GM21526 (cell line): ENCODE data around the gene PCGF2.

Experiments
- ATAC-seq: cut with Tn5 transposase; IDR thresholded peaks from one replicate; pipeline ENCODE4 v1.9.1; 2021; ENCODE audit warnings: moderate library complexity; ENCODE audit not compliant: unreplicated experiment, low FRiP score

Gene PCGF2

GRCh38 chr17:38704606-38705522, 43.3 kb downstream of the PCGF2 start, which contains the start of gene MLLT6:
TSS of gene MLLT6 (plus strand) at chr17:38705273. CDS start at chr17:38705633, 360 bp downstream.
- ATAC-seq: no peak

- ATAC-seq: no peak
Observed at GRCh38 chr17:38703742-38704605, 44.2 kb downstream of the PCGF2 start.

GRCh38 chr17:38702916-38703741, 45.0 kb downstream of the PCGF2 start:
- ATAC-seq: no peak

- no peak for ATAC-seq
Observed at GRCh38 chr17:38702166-38702915, 45.8 kb downstream of the PCGF2 start.

GRCh38 chr17:38701504-38702165, 46.5 kb downstream of the PCGF2 start:
- no peak for ATAC-seq

GRCh38 chr17:38698760-38699159, 49.4 kb downstream of the PCGF2 start:
- no peak for ATAC-seq

- no peak for ATAC-seq
Observed at GRCh38 chr17:38697061-38697820, 50.9 kb downstream of the PCGF2 start.

- ATAC-seq: no peak
Observed at GRCh38 chr17:38693700-38694329, 54.3 kb downstream of the PCGF2 start.

- ATAC-seq: no peak
Observed at GRCh38 chr17:38691154-38691553, 57.0 kb downstream of the PCGF2 start.

GRCh38 chr17:38690386-38690785, 57.8 kb downstream of the PCGF2 start:
- no peak for ATAC-seq

GRCh38 chr17:38687286-38687685, 60.9 kb downstream of the PCGF2 start:
- ATAC-seq: no peak

GRCh38 chr17:38685491-38685890, 62.6 kb downstream of the PCGF2 start:
- no peak for ATAC-seq
